ENCODE data around the gene WBP1L.

WBP1L gene

DNA sequence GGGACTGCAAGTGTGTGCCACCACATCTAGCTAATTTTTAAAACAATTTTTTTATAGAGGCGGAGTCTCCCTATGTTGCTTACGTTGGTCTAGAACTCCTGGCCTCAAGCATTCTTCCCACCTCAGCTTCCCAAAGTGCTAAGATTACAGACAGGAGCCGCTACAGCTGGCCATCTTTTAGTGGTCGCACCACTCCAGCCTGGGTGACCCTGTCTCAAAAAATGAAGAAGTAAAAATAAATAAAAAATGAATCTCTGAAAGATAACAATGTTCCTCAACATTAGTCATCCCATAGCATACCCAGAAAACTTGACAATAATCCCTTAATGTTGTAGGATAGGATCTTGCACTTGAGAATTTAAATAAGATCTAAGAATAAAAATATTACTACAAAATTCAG lies 18.2 kb downstream of the WBP1L start:
- no peak for DNase-seq

DNA sequence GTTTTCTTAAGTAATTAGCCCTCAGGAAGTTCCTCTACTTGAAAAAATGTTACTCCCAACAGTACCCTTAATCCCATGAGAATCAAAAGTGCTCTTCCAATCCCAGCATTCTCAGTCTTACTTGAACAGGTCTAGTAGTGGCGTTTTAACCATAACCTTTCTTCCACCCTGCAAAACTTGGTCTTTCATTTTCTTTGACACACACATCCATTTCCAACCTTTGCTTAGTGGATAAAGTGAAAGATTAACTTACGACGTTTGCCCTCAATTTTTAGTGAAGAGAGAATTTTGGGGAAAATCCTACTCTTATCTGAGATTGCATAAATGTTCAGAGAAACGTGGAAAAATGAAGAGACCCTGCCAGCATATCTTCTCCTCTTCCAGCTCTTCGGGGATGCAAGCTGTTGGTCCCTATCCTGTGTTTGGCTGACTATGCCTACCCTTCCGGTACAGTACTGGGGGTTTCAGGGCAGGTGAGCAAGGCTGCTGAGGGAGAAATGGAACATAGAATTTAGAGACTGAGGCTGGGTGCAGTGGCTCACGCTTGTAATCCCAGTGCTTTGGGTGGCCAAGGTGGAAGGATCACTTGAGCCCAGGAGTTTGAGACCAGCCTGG lies 18.8 kb downstream of the WBP1L start:
- no peak for DNase-seq

DNA sequence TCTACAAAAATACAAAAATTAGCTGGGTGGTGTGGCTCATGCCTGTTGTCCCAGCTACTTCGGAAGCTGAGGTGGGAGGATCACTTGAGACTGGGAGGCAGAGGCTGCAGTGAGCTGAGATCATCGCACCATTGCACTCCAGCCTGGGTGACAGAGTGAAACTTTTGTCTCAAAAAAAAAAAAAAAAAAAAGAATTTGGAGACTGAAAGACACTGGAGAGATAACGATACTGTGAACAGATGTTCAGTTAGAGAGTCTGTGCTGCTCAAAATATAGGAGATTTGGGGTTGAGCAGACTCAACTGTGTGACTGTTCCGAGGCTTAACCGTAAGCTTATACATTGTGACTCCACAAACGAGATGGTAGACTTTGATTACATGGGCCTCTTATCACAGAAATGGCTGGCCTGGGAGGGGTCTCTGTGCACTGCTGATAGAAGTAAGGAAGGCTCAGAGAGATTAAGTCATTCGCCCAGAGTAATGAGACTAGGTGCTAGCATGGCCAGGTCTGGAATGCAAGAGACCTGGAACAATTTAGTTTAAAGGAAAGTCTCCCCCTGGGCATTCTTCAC lies 19.4 kb downstream of the WBP1L start:
- DNase-seq: no peak

DNA sequence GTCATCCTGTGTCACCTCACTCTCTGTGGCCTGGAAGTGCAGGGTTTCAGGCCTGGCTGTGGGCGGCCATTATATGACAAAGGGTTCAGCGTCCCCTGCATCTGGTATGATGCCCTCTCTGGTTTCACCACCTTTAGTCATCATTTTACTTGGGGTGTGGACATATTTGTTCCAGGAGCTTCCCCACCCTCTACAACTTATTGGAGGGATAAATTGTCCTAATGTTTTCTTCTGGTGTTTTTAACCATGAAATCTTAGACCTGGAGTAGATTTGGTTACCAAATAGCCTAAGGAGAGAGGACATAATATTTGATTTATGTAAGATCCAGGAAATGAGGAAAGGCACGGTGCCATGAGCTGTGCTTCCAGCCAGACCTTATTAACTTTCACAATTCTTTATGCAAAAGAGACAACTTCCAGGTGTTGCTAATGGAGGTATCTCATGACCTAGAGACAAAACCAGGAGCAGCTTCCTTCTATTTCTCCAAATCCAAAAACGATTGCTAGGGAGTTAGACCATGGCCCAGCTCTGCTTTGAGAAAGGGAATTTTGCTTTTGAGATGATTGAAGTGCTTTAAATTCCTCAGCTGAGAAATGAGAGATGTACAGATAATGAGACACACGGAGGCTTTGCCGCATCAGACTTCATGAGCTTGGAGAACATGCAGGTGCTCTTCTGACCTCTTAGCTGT lies 20.9 kb downstream of the WBP1L start:
- no peak for DNase-seq

DNA sequence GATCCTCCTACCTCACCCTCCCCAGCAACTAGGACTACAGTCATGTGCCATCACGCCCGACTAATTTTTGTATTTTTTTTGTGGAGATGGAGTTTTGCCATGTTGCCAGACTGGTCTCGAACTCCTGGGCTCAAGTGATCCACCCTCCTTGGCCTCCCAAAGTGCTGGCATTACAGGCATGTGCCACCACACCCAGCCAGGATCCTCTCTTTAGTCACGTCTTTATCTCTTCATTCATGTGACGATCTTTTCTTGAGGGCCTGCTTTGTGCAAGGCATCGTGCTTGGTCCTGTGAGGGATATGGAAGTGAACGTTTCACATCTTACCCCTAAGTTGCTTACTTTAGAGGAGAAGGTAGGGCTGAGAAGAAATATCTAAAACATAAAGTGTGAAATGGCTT lies 21.6 kb downstream of the WBP1L start:
- no peak for DNase-seq

DNA sequence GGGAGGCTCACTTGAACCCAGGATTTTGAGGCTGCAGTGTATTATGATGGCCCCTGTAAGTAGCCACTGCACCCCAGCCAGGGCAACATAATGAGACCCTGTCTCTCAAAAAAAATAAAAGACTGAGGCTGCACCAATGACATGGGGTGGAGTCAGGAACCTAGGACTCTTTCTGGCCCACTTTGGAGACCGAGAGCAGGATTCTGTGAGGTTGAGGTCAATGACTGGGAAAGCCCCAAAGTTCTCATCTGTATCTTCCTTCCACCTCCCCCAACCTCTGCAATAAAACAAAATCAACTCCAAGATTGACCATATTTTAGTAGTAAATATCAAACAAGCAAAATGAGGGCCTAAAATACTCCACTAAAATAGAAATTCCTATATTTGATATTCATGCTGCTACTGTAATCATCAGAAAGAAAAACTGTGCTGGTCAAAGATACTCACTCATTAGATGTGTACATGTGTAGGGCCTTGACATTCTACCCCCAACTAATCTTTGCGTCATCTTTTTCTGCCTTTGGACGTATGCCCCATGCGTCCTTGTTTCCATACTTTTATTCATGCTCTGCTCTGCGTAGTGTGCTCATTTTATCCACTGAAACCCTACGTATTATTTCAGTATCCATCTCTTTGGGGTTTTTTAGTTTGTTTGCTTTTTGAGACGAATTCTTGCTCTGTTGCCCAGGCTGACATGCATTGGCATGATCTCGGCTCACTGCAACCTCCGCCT lies 23.8 kb downstream of the WBP1L start:
- DNase-seq: no peak

DNA sequence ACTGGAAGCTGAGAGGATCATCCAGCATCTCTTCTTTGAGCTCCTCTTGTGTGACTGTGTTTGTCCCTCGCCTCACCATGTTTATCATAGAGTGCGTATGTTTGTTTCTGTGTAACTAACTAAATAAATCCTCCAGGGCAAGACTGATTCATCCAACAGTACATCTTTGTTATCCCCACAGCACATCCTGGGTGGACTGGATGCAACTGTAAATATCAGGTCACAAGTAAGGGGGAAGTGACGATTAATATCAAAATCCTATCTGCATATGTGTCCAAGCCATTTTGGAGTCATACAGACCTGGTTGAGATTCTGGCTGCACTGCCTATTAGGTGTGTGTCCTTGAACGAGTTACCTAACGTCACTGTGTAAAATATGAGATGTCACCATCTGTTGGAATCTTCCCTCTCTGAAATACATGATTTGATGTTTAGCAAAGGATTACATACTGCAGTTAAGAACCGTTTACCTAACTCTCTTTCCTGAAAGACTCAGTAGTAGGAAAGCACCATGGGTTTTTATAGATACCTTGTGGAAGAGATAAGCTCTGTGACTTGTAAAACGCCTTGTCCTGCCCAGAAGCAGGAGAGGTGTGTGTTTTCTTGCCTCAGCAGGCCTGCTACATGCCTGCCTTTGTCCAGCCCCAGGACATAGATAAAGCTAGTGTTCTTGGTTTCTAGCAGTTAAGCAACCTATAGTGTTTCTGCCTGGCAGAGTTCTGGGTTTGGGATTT lies 25.8 kb downstream of the WBP1L start:
- DNase-seq: no peak

DNA sequence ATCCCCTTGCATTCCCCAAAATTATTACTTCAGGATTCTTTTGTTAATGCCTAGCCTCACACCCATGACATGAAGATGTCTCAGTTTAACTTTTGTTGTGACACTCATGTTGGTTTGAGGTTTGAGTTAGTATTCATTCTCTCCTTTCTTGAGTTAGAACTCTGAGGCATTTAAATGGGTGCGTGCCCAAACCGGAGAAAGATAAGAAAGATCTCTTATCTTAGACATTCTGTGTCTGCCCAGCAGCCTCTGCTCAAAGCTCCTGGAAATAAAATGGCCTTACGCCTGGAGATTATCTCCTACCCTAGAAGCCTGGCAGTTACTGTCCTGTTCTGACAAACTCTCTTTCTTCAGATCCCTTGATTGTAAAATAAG lies 26.3 kb downstream of the WBP1L start:
- no peak for DNase-seq

DNA sequence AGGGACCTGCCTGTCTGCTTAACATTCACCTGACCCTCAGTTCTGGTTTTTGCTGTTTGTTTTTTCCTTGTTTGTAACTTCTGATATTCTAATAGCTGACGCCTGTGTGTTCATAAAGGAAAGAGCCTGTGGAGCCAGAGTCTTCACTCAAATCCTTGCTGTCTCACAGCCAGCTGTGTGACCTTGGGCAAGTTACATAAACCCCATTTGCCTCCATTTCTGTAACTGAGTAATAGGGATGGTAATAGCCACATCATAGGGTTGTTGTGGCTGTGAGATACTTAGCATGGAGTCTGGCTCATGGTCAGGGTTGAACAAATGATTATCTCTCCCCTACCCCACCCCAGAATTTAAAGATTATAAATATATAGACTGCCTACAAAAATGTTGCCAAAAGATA lies 27.0 kb downstream of the WBP1L start:
- DNase-seq: no peak

DNA sequence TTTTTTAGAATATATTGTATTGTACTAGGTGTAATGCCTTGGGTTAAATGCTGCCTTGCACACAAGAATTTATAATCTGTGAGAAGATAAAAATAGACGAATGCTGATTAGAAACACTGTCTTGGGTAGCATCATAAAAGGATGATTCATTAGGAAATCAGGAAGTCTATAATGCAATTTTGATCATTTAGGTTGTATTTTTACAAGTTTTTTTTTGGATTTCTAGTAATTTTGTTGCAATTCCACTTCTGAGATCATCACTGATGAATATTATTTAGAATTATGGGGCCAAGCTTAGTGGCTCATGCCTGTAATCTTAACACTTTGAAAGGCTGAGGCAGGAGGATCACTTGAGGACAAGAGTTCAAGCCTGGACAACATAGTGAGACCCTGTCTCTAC lies 29.6 kb downstream of the WBP1L start:
- DNase-seq: no peak

DNA sequence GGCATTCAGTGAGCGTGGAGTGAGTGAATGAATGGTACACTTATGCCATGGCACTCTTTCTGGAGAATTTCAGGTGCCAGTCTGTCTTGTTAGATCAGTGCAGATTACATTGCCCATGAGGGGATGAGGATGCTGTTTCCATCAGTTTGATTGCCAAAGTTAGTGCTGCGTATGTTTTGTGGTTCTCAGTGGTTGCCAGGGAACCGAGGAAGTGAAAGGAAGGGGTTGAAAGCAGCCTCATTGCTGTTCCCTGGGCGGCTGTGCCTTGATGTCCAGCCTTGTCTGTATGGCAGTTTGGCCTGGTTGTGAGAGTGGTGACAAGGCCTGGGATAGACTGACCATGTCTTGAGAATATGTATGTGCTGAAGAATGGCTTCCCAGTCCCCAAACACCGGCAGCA lies 30.2 kb downstream of the WBP1L start:
- no peak for DNase-seq

DNA sequence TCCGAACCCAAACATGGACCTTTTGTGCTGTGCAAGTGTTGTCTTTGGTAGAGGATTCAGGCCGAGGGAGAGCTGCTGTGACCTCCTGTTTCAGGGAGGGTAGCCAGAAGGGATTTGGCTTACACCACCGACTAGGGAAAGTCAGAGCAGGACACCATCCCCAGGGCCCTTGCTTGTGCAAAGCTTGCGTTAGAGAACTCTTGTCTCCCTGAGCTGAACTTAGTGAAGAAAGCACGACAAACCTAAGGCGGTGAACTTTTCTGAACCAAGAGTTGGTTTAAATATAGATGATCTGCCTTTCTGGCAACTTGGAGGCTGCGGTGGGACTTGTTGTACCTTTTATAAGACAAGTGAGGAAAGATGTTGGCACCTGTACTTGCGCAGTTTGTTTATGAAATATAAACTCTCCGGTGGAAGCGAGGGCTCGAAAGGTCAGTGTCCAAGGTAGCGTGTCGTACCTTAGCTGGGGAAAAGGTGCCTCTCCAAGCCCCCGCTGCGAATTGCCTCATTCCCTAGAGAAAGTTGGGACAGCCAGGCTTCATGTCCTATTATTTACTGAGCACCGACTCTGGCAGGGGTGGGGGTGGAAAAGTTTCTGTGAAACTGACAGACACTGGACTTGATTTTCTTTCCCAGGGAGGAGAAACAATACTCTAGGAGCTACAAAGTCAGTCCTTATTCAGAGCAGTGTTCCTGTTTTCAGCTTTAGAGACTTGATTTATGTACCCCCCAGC lies 31.6 kb downstream of the WBP1L start:
- DNase-seq: no peak

DNA sequence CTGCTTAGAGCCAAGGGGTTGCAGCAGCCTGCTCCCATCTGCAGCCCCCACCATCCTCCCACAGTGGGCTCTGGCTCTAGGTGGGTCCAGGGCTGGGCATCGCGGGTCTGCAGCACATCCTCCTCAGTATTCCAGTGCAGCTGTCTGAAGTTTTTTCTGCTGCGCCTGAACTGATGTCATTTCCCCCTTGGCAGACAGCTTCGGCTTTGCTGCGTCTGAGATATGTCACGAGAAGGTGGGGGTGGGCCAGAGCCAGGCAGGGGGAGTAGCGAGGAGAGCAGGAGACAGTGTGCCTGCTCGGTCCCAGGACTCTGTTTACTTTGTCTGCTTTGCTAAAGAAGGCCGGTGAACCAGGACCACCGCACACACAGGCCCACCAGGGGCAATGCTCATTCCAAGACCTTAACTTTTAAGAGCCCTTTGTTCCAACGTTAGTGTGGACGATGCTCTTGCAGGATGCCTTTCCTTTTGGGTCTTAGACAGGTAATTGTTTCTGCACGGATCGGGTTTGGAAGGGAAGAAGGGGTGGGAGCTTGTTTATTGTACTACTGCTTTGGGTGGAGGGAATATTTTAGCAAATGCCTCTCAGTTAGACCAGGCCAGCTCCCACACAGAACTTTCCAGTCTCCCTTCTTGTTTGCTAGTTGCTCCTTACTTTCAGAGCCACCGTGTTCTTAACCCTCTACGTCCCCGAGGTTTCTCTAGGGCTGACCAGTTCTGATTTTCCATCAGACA lies 32.4 kb downstream of the WBP1L start:
- no peak for DNase-seq

DNA sequence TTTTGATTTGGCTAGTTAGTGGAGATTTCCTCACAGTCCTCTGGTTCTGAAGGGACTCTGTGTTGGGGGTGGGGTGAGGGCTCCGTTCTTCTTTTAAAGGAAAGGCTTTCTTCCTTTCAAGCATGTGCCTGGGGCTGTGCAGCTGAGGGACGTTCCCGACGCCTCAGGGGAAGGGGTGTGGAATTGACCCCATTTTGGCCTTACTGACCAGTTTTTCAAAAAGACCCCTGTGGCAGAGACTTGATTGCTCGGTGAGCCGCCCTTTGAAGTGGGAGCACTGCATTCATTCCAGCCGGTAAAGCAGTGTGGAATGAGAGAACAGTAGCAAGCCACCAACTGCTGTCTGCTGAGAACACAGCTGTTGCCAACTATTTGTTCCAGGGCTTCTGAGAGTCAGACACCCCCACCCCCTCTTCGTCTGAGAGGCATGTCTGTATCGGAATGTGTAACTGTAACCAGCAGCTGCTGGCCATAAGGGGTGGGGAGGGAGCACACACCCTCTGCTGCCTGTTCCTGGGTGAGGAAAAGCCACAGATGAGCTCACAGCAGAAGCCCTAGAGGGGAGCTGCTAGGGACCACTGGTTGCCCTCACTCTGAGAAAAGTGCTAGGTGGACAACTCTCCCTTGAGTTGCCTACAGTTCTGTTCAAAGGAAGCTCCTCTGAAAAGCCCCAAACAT lies 33.2 kb downstream of the WBP1L start:
- no peak for DNase-seq

DNA sequence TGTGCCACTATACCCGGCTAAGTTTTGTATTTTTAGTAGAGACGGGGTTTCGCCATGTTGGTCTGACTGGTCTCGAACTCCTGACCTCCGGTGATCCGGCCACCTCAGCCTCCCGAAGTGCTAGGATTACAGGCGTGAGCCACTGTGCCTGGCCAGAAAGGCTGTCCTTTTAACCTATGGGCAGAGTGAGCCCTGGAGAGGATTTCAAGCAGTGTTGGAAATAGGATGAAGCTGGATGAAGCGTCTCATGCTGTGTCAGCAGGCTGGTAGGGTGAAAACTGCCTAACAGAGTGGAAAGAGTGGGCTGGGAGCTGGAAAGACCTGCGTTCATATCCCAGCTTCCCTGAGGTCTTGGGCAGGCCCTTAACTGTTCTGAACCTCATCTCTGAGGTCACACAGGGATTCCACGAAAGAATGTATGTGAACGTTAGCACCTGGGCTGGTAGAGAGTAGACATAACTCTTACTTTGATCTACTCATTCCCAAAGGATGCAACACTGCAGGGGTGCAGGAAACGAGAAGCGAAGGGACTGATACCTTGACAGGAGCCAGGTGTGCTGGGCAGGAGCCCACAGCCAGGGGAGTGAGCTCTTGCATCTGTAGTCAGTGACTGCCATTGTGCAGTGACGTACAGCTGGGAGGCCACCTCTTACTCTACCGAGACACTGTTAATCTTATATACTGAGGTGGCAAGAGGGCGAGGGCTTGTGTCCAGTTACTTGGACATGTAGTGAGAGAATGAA lies 34.1 kb downstream of the WBP1L start:
- no peak for DNase-seq

DNA sequence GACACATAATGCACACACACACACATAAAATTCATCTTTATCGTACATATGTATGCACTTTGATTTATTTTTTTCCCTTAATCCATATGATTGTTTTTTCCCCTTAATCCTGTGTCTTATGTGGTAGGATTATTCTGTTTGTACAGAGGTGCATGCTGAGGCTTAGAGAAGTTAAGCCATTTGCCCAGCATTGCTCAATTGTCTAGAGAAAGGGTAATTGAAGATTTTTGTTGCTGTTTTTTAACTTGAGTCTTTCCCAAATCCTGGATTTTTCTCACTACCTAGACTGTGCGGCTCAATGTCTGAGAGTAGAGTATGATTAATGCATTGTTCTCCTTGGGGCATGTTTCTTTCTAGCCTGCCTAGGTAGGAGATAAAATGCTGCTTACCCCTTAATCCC lies 35.0 kb downstream of the WBP1L start:
- DNase-seq: no peak

DNA sequence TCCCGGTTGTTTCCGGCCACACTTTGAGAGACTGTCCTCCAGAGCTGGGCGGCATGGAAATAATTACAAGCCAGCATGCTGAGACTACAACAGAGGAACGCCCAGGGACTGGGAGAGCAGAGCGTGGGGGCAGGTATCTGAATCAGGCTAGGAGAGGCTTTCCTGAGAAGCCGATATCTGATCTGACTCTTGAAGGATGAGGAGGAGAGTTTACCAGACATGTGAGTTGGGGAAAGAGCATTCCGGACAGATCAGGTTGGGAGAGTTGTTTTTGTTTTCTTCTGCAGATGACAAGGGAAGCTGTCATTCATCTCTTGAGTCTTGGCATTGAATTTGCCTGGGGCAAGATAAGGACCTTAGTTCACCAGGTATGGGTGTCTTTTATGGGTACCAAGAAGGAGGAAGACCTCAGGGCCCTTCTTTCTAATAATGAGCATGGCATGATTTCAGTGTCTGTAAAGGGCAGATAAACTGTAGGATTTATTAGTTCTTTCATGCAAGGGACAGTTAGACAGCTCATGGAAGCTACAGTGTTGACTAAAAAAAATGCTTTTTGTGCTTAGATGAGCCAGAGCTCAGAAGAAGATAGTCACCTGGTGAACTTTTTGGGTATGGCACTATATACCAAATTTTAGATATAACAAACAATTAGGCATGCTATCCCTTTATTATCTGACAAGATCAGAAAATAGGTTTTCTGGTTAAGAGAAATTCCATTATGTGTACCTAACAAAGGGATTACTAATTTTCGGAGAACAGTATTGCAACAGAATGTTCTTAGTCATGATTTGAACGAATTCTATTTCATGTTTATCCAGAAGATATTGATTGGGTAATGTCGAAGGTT lies 36.2 kb downstream of the WBP1L start:
- DNase-seq: no peak

DNA sequence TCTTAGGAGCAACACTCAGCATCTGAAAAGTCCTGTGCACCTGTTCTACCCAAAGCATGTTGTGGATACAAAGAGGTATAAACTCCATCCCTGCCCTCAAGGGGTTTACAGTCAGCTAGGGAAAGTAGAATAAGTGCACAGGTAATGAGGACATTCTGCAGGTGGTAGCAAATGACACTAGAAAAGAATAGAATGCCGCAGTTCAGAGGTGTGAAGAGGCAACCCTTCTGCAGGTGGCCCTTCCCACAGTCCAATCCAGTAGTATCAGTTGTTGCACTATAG lies 36.7 kb downstream of the WBP1L start:
- DNase-seq: no peak

DNA sequence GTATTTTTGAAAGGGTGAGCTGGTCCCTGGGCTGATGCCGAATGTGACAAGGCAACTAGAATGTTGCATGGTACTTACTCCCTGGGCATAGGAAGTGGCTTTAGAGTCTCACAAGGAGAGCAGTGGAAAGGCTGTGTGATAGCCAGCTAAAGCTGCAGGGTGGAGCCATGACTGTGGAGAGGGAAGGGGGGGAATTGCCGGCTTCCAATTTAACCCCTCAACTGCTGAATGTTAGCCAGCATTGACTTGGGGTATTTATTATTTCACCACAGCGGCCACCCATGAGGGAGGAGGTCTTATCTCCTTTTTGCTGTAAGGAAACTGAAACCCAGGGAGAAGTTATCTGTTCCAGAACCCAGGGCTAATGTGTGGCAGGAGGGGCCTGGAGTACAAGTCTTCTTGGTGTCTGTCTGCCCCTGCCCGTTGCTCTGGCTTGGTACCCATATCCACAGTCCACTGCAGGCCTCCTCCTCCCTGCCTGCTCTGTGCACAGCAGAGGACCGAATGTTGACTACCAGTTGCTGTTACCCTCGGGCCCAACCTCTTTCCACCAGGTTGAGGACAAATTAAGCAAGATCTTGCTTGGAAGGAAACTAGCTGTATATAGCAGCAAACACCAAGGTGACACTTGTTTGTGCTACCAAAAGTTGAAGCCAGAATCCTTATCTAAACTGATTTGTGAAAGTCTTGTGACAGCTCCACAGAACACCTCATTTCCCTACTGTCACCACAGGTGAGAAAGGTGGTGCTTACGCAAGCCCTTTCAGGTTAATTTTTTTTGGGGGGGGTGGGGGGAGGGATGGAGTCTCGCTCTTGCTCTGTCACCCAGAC lies 37.6 kb downstream of the WBP1L start:
- no peak for DNase-seq
